GM04503 (cell line): ENCODE results near the gene GLT1D1.

ENCODE experiments used
- DNase-seq: peaks from one replicate; pipeline ENCODE4 v3.0.0-alpha.2; 2012; ENCODE audit warnings: low read depth

Gene GLT1D1

GRCh38 chr12:128856035-128856790 lies 2.9 kb downstream of the GLT1D1 start:
- DNase-seq: no peak

GRCh38 chr12:128856791-128857078 lies 3.5 kb downstream of the GLT1D1 start:
- no peak for DNase-seq

GRCh38 chr12:128857133-128857763 lies 4.0 kb downstream of the GLT1D1 start:
- no peak for DNase-seq

- DNase-seq: no peak
Measured at GRCh38 chr12:128859311-128859710, 6.0 kb downstream of the GLT1D1 start.

- no peak for DNase-seq
Measured at GRCh38 chr12:128861226-128862016, 8.1 kb downstream of the GLT1D1 start.

- no peak for DNase-seq
Measured at GRCh38 chr12:128863957-128864356, 10.7 kb downstream of the GLT1D1 start.

GRCh38 chr12:128864516-128865186 lies 11.4 kb downstream of the GLT1D1 start:
- DNase-seq: no peak

GRCh38 chr12:128867466-128867865 lies 14.2 kb downstream of the GLT1D1 start:
- DNase-seq: no peak

- DNase-seq: no peak
Measured at GRCh38 chr12:128871516-128871892, 18.2 kb downstream of the GLT1D1 start.

- DNase-seq: no peak
Measured at GRCh38 chr12:128872303-128872702, 19.0 kb downstream of the GLT1D1 start.

GRCh38 chr12:128876559-128876958 lies 23.3 kb downstream of the GLT1D1 start:
- no peak for DNase-seq

GRCh38 chr12:128879898-128880764 lies 26.9 kb downstream of the GLT1D1 start:
- DNase-seq: no peak

GRCh38 chr12:128891856-128892255 lies 38.6 kb downstream of the GLT1D1 start:
- DNase-seq: no peak

GRCh38 chr12:128903236-128903635 lies 50.0 kb downstream of the GLT1D1 start:
- no peak for DNase-seq

- DNase-seq: no peak
Measured at GRCh38 chr12:128905003-128905544, 51.8 kb downstream of the GLT1D1 start.

- DNase-seq: no peak
Measured at GRCh38 chr12:128906485-128907137, 53.3 kb downstream of the GLT1D1 start.

- DNase-seq: no peak
Measured at GRCh38 chr12:128908254-128908653, 55.0 kb downstream of the GLT1D1 start.

- DNase-seq: no peak
Measured at GRCh38 chr12:128909653-128910052, 56.4 kb downstream of the GLT1D1 start.

- no peak for DNase-seq
Measured at GRCh38 chr12:128910629-128911028, 57.4 kb downstream of the GLT1D1 start.

GRCh38 chr12:128911861-128912260 lies 58.6 kb downstream of the GLT1D1 start:
- no peak for DNase-seq
